Testis (tissue), 2 donors: Measurements from ENCODE around the gene PINK1.

ENCODE experiments used
- CTCF ChIP-seq, 3 experiments: fragments of 450-650 bp in 2 of 3; fragments of 200-600 bp in 1 of 3; sonication (generic) in 1 of 3; IDR thresholded peaks; one replicate each; pipeline ENCODE4 v1.5.1; 2016 to 2019; ENCODE audit warnings: antibody characterized with exemption in 3 of 3, mild to moderate bottlenecking in 2 of 3, moderate library complexity in 1 of 3
- POLR2A ChIP-seq: fragments of 450-650 bp; IDR thresholded peaks from one replicate; pipeline ENCODE4 v1.6.1; 2017; ENCODE audit warnings: antibody characterized with exemption, mild to moderate bottlenecking, moderate library complexity

GRCh38 chr1:20584890-20585289, 48.4 kb upstream of the PINK1 start:
- TF ChIP-seq CTCF (IDR thresholded peaks at IDR 0.05) = no peak
- TF ChIP-seq POLR2A = no peak
